HG03378 (cell line): Measurements from ENCODE around the gene VSIG10L.

Source experiments
- ATAC-seq: cut with Tn5 transposase; IDR thresholded peaks from one replicate; pipeline ENCODE4 v1.9.1; 2021; ENCODE audit warnings: mild to moderate bottlenecking, moderate library complexity; ENCODE audit not compliant: unreplicated experiment

VSIG10L gene

DNA sequence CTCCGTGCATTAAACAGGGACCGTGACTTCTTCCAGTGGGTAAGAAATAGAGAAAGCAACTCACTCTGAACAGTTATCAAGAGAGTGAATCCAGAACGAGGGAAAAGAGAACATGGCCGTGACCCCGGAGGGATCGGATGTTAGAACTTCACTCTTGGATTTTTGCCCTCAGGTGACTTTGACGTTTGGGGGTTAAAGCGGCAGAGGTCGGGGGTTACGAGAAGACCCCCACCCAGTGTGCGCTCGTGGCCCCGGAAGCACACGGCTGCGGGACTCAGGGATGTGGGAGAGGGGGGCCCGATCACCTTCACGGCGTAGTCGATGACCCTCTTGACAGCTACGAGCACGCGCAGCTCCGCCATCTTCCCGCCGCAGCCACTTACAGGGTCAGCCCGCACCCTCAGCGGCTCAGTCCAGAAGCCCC lies 24.0 kb upstream of the VSIG10L start, which contains the start of gene ETFB:
Gene ETFB (minus strand): TSS at position 424 of the 424 bp plus-strand sequence. CDS start 62 bp downstream, at position 362.
- no peak for ATAC-seq

DNA sequence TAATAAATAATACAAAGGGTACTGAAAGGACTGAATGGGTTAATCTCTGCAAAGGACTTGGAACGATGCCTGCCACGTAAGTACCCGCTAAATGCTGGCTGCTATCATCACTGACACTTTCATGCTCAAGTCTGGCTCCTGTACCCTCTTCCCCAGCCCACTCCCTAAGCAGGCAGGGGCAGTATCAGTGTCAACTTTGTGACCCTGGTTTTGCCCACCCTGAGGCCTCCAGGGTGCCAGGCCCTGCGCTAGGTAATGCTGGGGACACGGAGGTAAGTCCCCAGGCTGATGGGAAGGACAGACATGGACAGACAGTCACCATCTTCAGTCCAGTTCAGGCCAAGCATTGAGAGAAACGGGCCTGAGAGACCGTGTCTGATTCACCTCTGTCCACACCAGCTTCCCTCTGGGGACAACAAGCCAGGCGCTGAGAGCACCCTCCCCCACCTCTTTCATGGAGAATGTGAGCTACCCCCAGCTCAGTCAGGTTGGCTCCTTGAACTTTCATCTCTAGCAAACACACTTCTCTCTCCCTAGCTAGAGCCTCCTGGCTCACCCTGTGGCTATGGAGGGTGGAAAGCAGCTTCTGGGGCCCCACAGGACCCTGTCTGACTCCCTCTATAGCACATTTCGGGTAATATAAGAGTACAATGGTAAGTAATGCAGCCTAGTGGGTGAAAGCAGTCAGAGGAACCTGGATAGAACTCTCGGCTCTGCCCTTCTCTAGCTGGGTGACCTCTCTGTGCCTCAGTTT lies 23.4 kb upstream of the VSIG10L start:
- ATAC-seq = no peak

DNA sequence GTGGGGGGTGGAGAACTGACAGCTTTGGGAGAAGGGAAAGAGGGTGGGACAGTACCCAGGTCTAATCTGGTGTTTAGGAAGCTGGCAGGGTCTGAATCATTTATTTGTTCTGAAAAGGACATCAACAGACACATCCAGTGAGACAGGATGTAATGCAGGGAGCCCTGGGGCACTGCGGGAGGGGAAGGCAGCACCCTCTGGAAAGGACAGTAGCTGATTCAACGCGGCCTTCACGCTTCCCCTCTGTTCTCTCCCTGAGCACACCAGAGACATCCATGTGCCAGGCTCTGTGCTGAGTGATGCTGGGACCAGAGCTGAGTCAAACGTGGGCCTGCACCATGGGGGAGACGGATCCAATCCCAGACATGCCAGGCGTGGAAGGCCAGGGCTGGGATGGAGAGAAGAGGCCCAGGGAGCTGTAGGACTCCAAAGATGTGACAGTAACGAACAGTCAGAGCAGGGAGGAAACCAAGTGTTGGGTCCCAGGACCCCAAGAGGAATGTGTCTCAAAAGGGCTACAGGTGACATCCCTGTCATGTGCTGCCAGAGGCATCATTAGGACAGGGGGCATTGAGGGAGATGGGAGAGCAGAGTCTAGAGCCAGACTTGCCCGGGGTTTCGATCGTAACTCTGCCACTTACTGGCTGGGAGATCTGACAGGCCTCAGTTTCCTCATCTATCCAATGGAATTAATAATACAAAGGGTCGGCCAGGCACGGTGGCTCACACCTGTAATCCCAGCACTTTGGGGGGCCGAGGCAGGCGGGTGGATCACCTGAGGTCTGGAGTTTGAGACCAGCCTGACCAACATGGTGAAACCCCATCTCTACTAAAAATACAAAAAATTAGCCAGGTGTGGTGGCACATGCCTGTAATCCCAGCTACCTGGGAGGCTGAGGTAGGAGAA lies 22.5 kb upstream of the VSIG10L start:
- ATAC-seq = no peak

DNA sequence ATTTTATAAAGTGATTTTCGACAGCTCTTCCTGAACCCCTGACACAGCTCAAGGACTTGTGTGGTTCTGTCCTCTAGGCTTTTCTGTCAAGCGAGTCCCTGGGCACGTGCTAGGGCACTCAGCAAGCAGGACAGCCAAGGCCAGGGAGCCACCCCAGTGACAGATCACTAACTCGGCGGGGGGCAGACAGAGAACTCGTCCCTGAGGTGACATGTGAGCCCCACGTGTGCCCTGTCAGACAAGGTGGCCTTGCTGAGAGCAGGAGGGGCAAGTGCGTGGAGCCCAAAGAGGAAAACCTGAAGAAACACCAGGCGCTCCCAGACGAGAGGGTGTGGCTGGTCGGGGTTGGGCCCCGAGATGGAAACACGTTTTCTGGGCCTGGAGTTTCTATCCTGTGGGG lies 19.3 kb upstream of the VSIG10L start:
- ATAC-seq = no peak

DNA sequence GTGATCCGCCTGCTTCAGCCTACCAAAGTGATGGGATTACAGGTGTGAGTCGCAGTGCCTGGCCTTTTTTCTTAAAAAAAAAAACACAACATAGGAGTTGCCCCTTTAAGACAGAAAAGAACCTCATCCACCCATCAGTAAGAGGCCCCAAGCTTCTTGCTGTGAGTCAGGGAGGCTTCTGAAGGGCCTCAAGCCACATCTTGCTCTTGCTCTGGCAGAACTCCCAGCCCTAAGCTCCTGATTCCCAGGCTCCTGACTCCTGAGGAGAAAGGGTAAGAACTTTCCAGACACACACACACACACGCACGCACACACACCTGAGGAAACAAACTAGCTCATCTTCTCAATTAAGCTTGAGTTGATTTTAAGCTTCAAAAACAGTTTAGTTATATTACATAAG lies 17.4 kb upstream of the VSIG10L start:
- no peak for ATAC-seq

DNA sequence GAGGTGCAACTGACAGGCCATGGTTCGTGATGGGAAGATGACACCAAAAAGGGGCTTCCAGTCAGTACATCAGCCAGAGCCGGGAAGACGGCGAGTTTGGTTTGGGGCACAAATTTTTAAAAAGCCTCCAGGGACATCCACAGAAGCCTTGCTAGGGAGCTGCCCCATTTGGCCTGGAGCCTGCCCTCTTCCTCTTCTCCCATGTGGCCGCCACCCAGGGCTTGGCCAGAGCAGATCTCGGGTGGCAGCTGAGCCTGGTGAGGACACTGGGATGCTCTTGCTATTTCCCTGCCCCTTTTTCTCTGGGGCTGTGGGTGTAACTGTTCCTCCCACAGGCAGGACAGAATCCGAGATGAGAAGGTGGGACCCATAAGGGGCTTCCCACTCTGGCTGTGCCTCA lies 16.0 kb upstream of the VSIG10L start:
- no peak for ATAC-seq

DNA sequence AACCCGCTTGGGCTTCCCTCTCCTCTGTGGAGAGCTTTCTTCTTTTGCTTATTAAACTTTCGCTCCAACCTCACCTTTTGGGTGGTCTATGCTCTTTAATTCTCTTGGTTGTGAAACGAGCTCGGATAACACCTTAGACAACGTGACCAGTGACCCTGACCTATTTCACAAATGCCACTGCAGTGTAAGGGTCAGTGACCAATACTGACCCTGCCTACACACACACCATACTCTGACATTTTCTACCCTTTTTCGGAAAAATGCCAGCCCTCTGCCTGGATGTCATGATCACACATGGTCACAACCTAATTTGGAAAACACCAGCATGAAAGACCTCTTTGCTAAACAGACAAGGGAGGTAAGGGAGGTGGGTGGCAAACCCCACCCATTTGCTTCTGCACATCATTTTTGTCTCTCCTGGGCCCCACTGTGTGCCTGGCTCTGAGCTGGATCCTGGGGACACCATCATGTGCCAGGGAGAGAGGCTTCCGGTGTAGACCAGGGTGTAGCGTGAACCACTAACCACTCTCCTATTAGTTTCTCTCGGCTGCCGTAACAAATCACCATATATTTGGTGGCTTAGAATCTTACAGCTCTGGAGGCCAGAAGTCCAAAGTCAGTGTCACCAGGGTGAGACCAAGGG lies 14.3 kb upstream of the VSIG10L start:
- no peak for ATAC-seq

DNA sequence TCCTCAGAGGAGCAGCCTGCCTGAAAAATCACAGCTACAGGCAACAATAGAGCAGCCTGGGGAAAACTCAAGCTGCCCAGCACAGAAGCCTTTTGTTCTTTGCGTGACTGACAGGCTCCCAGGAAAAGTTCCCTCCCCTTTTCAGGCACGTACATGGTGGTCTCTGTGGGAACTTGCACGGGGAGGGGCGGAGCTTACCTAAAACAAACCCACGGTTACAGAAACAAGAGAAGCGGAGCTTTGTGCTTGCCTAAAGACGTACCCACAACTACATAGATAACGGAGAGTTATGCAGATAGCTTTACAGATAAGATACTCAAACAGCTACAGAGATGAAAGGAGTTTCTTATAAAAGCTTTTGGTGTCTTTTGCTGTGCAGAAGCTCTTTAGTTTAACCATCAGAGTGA lies 12.8 kb upstream of the VSIG10L start:
- no peak for ATAC-seq

DNA sequence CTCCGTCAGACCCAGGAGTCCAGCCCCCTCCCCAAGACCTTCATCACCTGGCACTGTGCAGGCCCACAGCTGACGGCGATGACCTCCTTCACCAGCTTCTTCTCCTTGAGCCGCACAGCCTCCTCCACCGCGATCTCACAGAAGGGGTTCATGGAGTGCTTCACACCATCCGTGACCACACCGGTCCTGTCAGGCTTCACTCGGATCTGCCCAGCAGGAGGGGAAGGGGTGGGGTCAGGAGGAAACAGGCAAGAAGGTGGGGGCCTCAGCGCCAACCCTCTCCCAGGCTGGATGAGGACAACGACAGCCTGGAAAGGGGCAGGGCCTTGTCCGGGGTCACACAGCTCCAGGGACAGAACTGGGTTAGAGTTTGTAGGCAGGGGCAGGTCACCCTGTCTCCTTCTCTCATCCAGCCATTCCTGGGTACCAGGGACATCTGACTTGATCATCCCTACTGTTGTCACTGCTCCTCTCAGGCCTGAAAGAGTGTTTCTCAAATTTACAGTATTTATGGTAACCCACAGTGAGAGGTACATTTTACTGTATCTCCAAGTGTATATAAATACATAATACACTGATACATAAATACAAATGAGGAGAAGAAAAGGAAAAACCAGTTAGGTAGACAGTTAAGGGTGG lies 12.3 kb upstream of the VSIG10L start:
- no peak for ATAC-seq

DNA sequence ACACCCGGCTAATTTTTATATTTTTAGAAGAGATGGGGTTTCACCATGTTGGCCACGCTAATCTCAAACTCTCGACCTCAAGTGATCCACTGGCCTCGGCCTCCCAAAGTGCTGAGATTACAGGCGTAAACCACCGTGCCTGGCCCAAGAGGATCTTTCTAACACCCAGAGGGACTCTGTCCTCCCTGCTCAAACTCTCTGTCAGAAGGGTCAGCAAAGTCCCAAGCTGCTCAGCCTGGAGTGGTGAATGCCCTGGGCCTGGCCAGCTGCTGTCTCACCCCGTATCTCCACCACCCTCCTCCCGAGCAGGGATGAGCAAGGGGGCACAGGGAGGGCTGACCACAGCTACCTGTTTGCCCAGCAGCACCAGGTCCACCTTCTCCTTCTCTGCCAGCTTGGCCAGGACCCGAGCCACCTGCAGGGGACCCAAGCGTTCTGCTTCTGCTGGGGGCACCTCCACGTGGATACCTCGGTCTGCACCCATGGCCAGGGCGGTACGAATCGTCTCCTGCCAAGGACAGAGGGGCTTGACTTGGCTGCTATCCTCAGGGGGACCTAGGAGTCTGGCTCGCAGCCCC lies 10.9 kb upstream of the VSIG10L start:
- no peak for ATAC-seq

DNA sequence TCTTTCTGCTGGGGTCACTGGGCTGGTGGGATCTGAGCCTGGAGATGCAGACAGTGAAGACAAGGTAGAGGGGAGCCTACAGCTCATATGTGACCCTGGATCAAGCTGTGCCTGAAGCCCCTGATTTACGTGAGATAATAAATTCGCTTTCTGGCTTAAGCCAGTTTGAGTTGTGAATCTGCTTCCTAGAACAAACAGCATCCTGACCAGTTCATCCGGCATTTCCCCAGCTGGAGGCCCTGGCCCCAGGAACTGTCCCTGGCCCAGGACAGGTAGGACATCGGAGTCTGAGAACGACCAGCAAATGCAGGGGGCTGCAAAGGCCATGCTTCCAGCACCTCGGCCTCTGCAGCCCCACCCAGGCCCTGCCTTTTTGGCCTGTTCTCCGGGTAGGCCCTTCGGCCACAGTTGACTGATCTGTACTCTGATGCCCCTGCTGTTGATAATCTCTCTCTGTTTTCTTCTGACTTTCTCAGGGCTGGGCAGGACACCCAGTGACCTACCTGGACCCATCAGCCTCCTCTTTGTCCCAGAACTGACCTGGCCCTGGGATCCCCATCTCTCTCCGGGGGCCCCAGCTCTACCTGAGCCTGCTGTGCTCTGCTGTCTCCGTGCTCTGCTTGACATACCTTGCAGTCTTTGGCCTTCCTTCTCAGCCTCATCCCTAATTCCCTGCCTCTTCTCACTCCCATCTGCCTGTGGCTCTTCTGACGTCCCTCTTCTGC lies 9.5 kb upstream of the VSIG10L start:
- no peak for ATAC-seq

DNA sequence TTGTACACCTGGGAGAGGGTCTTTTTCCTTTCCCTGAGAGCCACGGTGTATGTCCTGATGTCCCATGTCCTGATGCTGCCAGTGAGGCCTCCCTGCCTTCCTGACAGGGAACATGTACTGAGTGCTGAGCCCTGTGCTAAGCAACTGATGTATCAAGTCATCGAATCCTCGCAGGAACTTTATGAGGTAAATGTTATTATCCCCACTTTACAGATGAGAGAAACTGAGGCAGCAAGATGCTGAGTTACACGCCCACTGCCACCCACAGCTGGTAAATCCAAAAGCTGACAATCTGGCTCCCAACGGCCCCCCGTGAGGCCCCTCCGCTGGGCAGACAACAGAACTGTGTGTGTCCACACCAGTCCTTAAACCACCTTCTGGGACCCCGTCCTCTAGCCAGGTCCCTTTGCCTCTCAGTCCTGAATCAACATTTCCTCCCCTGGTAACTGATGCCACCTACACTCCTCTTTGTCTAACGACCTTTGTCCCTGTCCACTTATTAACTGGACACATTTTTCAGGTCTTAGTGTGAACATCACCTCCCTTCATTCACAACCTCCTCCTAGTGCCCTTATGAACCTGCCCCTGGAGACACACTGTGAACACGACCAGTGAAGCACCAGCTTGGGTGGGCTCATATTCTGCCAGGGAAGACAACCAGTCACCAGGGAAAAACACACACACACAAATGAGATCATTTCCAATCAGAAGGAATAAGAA lies 5.4 kb upstream of the VSIG10L start:
- ATAC-seq = no peak

DNA sequence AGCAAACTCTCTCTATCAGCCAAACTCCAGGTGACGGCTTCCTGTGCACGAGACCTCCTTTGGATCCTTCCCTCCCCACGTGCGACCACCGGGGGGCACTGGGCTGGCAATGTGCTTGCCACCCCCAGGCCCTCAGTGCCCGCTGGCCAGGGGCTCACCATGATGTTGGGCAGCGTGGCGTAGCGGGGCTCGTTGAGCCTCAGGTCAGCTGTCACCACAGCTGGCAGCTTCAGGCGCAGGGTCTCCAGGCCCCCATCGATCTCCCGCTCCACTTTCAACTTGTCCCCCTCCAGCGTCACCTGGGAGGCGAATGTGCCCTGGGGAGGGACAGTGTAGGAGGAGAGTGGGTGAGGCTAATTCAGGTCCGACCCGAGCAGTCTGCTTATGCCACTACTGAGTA lies 4.8 kb upstream of the VSIG10L start:
- ATAC-seq = no peak

DNA sequence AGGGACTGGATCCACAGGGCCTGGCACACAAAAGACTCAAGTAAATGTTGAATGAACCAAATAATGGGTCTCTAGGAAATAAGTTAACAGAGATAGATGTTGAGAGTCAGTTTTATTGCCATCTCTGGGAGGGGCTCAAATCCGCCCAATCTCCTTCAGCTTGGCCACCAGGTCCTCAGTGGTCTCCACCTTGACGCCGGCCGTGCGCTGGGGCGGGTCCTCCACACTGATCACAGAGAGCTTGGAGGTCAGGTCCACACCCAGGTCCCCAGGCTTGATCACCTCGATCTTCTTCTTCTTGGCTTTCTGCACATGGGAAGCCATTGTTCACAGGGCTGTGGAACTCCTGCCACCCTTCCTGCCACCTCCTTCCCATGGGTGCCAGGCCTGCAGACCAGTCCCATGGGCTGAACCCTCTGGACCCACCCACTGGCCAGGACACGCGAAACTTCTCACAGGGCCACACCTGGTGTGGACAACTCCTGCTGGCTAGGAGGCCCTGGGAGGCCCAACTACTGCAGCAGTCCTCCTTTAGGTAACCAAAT lies 3.2 kb upstream of the VSIG10L start:
- ATAC-seq = no peak

DNA sequence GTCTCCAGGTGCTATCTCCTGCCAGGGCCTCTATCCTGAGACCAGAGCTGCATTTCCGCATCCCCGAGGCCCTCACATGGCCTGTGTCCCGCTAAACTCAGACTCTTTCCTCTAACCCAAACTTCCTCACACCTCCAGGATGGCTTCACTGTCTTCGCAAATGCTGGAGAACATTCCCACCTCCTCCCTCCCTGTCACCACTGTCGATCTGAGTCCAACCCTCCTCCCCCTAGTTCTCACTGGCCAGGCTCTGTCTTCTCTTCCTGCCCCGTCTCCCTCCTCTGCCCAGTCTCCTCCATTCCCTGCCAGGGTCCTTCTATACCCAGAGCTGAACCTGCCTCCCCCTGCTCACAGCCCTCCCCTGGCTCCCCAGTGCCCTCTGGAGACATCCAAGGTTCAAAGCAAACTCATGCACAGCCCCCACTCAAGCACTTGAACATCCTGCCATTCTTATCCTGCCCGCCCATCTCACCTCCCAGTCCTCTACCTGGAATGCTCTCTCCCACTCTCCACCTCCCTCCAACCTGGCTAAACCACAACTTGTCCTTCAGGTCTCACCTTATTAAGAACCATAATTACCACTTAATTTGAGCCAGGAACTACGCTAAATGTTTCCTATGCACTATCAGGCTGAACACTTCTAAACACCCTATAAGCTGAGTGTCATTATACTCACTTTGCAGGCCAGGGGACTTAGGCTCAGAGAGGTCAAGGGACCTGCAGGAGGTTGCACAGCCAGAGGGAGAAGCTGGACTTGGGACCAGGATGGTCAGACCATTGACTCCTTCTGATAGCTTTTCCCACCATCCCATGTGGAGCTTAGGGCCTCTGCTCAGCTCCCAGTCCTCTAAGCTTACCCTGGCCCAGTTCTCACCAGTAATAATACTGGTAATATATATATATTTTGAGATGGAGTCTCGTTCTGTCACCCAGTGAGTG lies 961 bp upstream of the VSIG10L start:
- ATAC-seq = no peak

DNA sequence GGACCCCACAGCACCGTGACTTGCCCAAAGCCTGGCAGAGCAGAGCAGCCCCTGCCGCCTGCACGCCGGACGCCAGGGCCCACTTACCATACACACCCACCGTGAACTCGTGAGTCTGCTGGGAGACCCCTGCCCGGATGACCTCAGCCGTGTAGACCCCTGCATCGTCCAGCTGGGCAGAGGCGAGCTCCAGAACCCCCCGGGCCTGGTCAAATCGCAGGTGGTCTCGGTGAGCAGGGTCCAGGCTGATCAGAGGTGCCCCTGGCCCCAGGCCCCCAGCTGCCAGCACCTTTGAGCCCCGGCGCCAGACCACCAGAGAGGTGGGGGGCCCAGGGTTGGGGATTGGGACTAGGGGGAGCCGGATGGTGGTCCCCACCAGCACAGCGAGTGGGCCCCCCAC lies 873 bp downstream of the VSIG10L start:
- ATAC-seq = no peak

DNA sequence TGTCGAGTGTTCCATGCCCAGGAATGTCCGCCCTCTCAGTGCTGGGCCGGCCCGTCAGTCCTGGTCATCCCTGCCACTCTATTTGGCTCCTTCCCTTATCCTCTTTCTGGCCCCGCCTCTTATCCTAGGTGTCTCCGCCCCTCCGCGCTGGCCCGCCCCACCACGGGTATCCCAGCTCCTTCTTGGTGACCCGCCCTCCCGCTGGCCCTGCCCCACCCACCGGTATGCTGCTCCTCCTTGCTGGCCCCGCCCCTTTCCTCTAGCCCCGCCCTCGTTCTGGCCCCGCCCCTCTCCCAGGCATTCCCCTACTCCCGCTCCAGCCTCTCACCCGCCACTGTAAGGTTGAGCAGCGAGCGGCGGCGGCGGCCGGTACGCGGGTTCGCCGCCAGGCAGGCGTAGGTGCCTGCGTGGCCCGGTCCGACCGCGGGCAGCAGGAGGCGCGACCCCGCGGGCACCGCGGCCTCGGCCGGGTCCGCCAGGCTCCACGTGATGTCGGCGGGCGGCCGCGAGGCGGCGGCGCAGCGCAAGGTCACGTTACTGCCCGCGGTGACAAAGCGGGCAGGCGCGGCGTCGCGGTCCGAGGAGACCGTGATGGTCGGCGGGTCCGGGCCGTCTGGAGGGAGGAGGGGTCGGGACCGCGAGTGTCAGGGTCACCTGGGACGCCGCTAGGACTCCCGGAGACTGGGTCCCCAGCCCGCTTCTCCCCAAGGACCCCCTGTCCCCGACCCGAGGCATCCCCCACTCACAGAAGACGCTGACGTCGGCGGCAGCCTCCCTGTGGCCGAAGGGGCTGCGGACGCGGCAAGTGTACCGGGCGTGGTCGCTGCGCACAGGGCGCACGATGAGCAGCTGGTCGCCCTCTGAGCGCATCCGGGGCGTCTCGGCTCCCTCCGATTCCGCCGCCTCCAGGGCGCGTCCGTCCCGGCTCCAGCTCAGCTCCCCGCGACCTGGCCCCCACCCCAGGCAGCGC lies 2.0 kb downstream of the VSIG10L start:
- ATAC-seq = no peak
